K562 (cell line): Measurements from ENCODE around the gene EIF5B. TPM values are rescaled to one million over a fixed set of nuclear protein-coding genes. Genes with fewer than 3 reads are reported as not detected.

Experiments used
- ATAC-seq: fragments of 200-7000 bp; cut with Tn5 transposase; 3 replicates; pipeline ENCODE4 v1.9.1; 2020; ENCODE audit warnings: moderate library complexity
- BruUV-seq: library from RNA; stranded (reverse); fragments of 400-500 nt; replicated peaks from 2 replicates; lab custom pipeline; 2021; lab: Mats Ljungman, UMichigan
- CTCF ChIA-PET: fragments of 300-600 bp; formaldehyde crosslinking; extraction: SDS; loops from one replicate; lab custom pipeline; 2021; ENCODE audit warnings: low intra/inter-chr PET ratio; lab: Yijun Ruan, JAX
- POLR2A ChIA-PET: fragments of 300-600, 350-650 bp; sonication (Branson Sonifier 250); formaldehyde crosslinking; extraction: SDS; loops from one replicate; lab custom pipeline; 2021; ENCODE audit warnings: antibody characterized with exemption, inconsistent platforms; lab: Yijun Ruan, JAX
- DNase-seq, 4 experiments: peaks; one replicate each; pipeline versions ENCODE4 v3.0.0 to v3.0.0-alpha.2; 2011 to 2018; ENCODE audit warnings: low spot score in 3 of 4, mixed read lengths in 3 of 4; ENCODE audit errors: extremely low read depth in 1 of 4
- FAIRE-seq: peaks from 2 replicates; lab custom pipeline; 2011; peaks lifted over from hg19 to GRCh38; lab: Jason Lieb, UNC
- H2AFZ ChIP-seq: 2 replicates; pipeline ENCODE4 v1.6.0; 2011; ENCODE audit warnings: low read depth, low read length, control low read depth, inconsistent platforms
- H3K27ac ChIP-seq: fragments of 200-600 bp; 3 replicates; pipeline ENCODE4 v1.8.0; 2011; ENCODE audit warnings: low read depth, mild to moderate bottlenecking, control low read depth, inconsistent platforms, low read length, moderate library complexity, mixed read lengths; ENCODE audit errors: extremely low read depth
- H3K27me3 ChIP-seq, 2 experiments: fragments of 300-600 bp in 1 of 2; 2 replicates in 1 of 2; 3 replicates in 1 of 2; pipeline versions ENCODE4 v1.6.0 to v1.8.0; 2011; ENCODE audit warnings: inconsistent platforms in 2 of 2, low read length in 2 of 2, mild to moderate bottlenecking in 1 of 2, mixed read lengths in 1 of 2, moderate library complexity in 1 of 2; ENCODE audit not compliant: control insufficient read depth in 2 of 2, insufficient read depth in 2 of 2
- H3K36me3 ChIP-seq: fragments of 300-600 bp; 3 replicates; pipeline ENCODE4 v1.8.0; 2011; ENCODE audit warnings: mild to moderate bottlenecking, low read length, inconsistent platforms; ENCODE audit not compliant: control insufficient read depth, insufficient read depth
- H3K4me1 ChIP-seq, 2 experiments: fragments of 200-600 bp in 1 of 2; replicated peaks in 1 of 2; 2 replicates in 1 of 2; 3 replicates in 1 of 2; pipeline versions ENCODE4 v1.5.1 to v1.8.0; 2011; ENCODE audit warnings: inconsistent platforms in 2 of 2, low read length in 2 of 2, mild to moderate bottlenecking in 1 of 2, mixed read lengths in 1 of 2, moderate library complexity in 1 of 2; ENCODE audit not compliant: control insufficient read depth in 2 of 2, insufficient read depth in 2 of 2
- H3K4me2 ChIP-seq: 2 replicates; pipeline ENCODE4 v1.6.1; 2011; ENCODE audit warnings: low read length, control low read depth, inconsistent platforms, mixed read lengths; ENCODE audit not compliant: insufficient read depth
- H3K4me3 ChIP-seq: fragments of 200-600 bp; sonication (generic), shearing (Covaris generic); 2 replicates; pipeline ENCODE4 v1.5.1; 2016; ENCODE audit warnings: control low read depth, inconsistent platforms
- H3K79me2 ChIP-seq: fragments of 200-600 bp; 3 replicates; pipeline ENCODE4 v1.8.0; 2011; ENCODE audit warnings: low read length, inconsistent platforms; ENCODE audit not compliant: control insufficient read depth, insufficient read depth
- H3K9ac ChIP-seq, 2 experiments: 2 replicates each; pipeline versions ENCODE4 v1.6.0 to v1.6.1; 2011; ENCODE audit warnings: low read depth in 2 of 2, low read length in 2 of 2, control low read depth in 1 of 2, inconsistent platforms in 1 of 2, mild to moderate bottlenecking in 1 of 2, mixed read lengths in 1 of 2; ENCODE audit not compliant: insufficient read depth in 1 of 2
- H3K9me1 ChIP-seq: one replicate; pipeline ENCODE4 v1.6.0; 2011; ENCODE audit warnings: inconsistent platforms, mild to moderate bottlenecking, low read length, moderate library complexity; ENCODE audit not compliant: control insufficient read depth, insufficient read depth
- H3K9me3 ChIP-seq: replicated peaks from 2 replicates; pipeline ENCODE4 v1.5.1; 2011; ENCODE audit warnings: low read depth, low read length, inconsistent platforms; ENCODE audit not compliant: control insufficient read depth, insufficient read depth
- H4K20me1 ChIP-seq: replicated peaks from 2 replicates; pipeline ENCODE4 v1.6.1; 2011; ENCODE audit warnings: low read length, inconsistent platforms, mixed read lengths; ENCODE audit not compliant: control insufficient read depth, insufficient read depth
- CBX2 ChIP-seq: fragments of 200-600 bp; sonication (generic); IDR thresholded peaks from one replicate; pipeline ENCODE4 v1.6.1; 2012; ENCODE audit warnings: mild to moderate bottlenecking, low read length, inconsistent platforms; ENCODE audit not compliant: insufficient read depth, poor library complexity, severe bottlenecking
- COPS2 ChIP-seq: fragments of 450-650 bp; conservative IDR thresholded peaks from 2 replicates; pipeline ENCODE4 v1.6.1; 2016; ENCODE audit warnings: mild to moderate bottlenecking, moderate library complexity
- DIDO1 ChIP-seq: fragments of 450-650 bp; IDR thresholded peaks from 2 replicates; pipeline ENCODE4 v1.6.1; 2016; ENCODE audit warnings: low read depth, missing biosample characterization, missing genetic modification characterization
- DMBX1 ChIP-seq: fragments of 250-450 bp; sonication (Bioruptor Pico); IDR thresholded peaks from 2 replicates; pipeline ENCODE4 v1.8.0; 2022; ENCODE audit warnings: inconsistent platforms, mild to moderate bottlenecking, moderate library complexity, borderline replicate concordance
- FOSL1 ChIP-seq: fragments of 200-800 bp; sonication (Bioruptor generic); conservative IDR thresholded peaks from 2 replicates; pipeline ENCODE4 v1.6.1; 2016; ENCODE audit warnings: missing genetic modification characterization, missing compliant biosample characterization
- HDAC3 ChIP-seq: fragments of 450-650 bp; IDR thresholded peaks from 2 replicates; pipeline ENCODE4 v1.6.1; 2018; ENCODE audit warnings: borderline replicate concordance, mild to moderate bottlenecking, moderate library complexity; ENCODE audit not compliant: partially characterized antibody
- HEY1 ChIP-seq: fragments of 250-450 bp; sonication (Bioruptor Pico); IDR thresholded peaks from 2 replicates; pipeline ENCODE4 v1.5.0; 2020; ENCODE audit warnings: mild to moderate bottlenecking, moderate library complexity, borderline replicate concordance
- LARP7 ChIP-seq: fragments of 450-650 bp; IDR thresholded peaks from 2 replicates; pipeline ENCODE4 v1.6.1; 2016
- MBD2 ChIP-seq: sonication (generic); IDR thresholded peaks from 2 replicates; pipeline ENCODE4 v1.6.1; 2016; ENCODE audit warnings: low read depth, borderline replicate concordance
- RBM25 ChIP-seq: fragments of 200-400 bp; formaldehyde crosslinking; IDR thresholded peaks from 2 replicates; pipeline ENCODE4 v1.6.1; 2018; ENCODE audit warnings: low read length, low read depth, moderate library complexity; ENCODE audit not compliant: severe bottlenecking
- SMAD1 ChIP-seq: fragments of 150-350 bp; IDR thresholded peaks from 2 replicates; pipeline ENCODE4 v1.6.1; 2014; ENCODE audit warnings: low read length, low read depth; ENCODE audit not compliant: partially characterized antibody
- SMARCA5 ChIP-seq: fragments of 450-650 bp; IDR thresholded peaks from 2 replicates; pipeline ENCODE4 v1.6.1; 2016
- SMC3 ChIP-seq: conservative IDR thresholded peaks from 2 replicates; pipeline ENCODE4 v1.6.1; 2011; ENCODE audit warnings: low read depth, low read length, improper control_type of control experiment; ENCODE audit not compliant: insufficient read depth
- THRA ChIP-seq: fragments of 450-650 bp; IDR thresholded peaks from 2 replicates; pipeline ENCODE4 v1.6.1; 2017; ENCODE audit warnings: mild to moderate bottlenecking, moderate library complexity
- ZBTB43 ChIP-seq: sonication (generic); formaldehyde crosslinking; IDR thresholded peaks from 2 replicates; pipeline ENCODE4 v1.8.0; 2023; ENCODE audit warnings: mild to moderate bottlenecking, missing genetic modification reagents
- WGBS: fragments of 100-300 bp; shearing (Covaris generic); methylation state at CpG from one replicate; pipeline ENCODE4 v1.1.6; 2016; ENCODE audit warnings: low coverage, mixed read lengths; ENCODE audit not compliant: insufficient coverage; ENCODE audit errors: missing lambda C conversion rate; 5-methylcytosine and 5-hydroxymethylcytosine counted together
- in situ Hi-C: fragments of 300-500 bp; cut with MboI; formaldehyde crosslinking; loops from 4 replicates; pipeline ENCODE4 v1.15.0; 2018; ENCODE audit warnings: inconsistent platforms, mixed read lengths
- intact Hi-C: fragments of 100-400 bp; cut with micrococcal nuclease; formaldehyde crosslinking; loops from 2 replicates; pipeline ENCODE4 v1.14.2; 2022
- polyA plus RNA-seq, 8 experiments: library from polyadenylated mRNA; depleted of rRNA in 4 of 8; stranded (reverse) in 5 of 8; unstranded in 3 of 8; fragments of >200 nt; fragmentation: Nextera tagmentation in 2 of 8; fragmentation: Illumina TruSeq in 1 of 8; extraction: Ambion mirVana in 2 of 8; extraction: Trizol in 1 of 8; gene quantifications; 2 replicates each; pipeline versions ENCODE4 v1.2.1 to v1.2.3, GENCODE V29; 2011 to 2014; ENCODE audit warnings: inconsistent platforms in 1 of 8, missing spikeins in 1 of 8
- total RNA-seq, 7 experiments: library from RNA; depleted of rRNA in 6 of 7; stranded (reverse); fragments of >200 nt in 6 of 7; fragmentation: Illumina TruSeq in 2 of 7; extraction: Trizol in 2 of 7; gene quantifications; 2 replicates each; pipeline versions ENCODE4 v1.2.1 to v1.2.3, GENCODE V29; 2011 to 2021; ENCODE audit warnings: low replicate concordance in 1 of 7

Gene EIF5B
- total and polyA plus RNA-seq, 9 of the 15 experiments (the other 6 are each of a cell fraction or from before 2014, with no cell fraction given): 26.5 to 143 (median 47.7) TPM

- 98% methylated on average over 2 of the region's 2 CpGs for WGBS
Observed at GRCh38 chr2:99388892-99389291, 51.7 kb downstream of the EIF5B start.

GRCh38 chr2:99389371-99389770 lies 52.2 kb downstream of the EIF5B start:
- no peak overlapping the region for H3K27ac ChIP-seq
- no peak for ATAC-seq
- POLR2A ChIA-PET: interaction anchor here (3.2 kb wide), 1 partner anchor 10 kb away, joined by 10 read pairs; no protein-coding TSS in a partner anchor
- CTCF ChIA-PET: no interaction called here
- H3K36me3 ChIP-seq: peaks cover 84% of the 10 kb centered on the region
- H3K9ac ChIP-seq: no peak overlapping the region
- H3K27me3 ChIP-seq: no peaks in the 10 kb centered on the region
- no peaks in the 10 kb centered on the region for H4K20me1 ChIP-seq
- WGBS: 46% methylated on average over 2 of the region's 2 CpGs
- H3K4me2 ChIP-seq: no peak overlapping the region
- DNase-seq: no peak
- peaks cover 5% of the 10 kb centered on the region for H3K79me2 ChIP-seq
- FAIRE-seq: no peak
- H3K9me1 ChIP-seq: no peaks in the 10 kb centered on the region
- H2AFZ ChIP-seq: no peak overlapping the region
- H3K9me3 ChIP-seq: no peaks in the 10 kb centered on the region
- BruUV-seq: no TSS peak
- in situ Hi-C loops: no loop called here
- H3K4me1 ChIP-seq: no peaks in the 10 kb centered on the region
- intact Hi-C loops: no loop called here
- H3K4me3 ChIP-seq: no peak overlapping the region
- TF ChIP-seq DMBX1 (CRISPR knock-in tag) (no peak), THRA (no peak), SMAD1 (no peak), SMC3 (no peak), COPS2 (no peak), CBX2 (no peak), FOSL1 (tag) (no peak), SMARCA5 (no peak), MBD2 (no peak), DIDO1 (tag) (no peak), HEY1 (CRISPR knock-in tag) (no peak)

More at GRCh38 chr2:99388892-99389291, 51.7 kb downstream of the EIF5B start:
- no peak overlapping the region for H3K4me2 ChIP-seq
- H3K36me3 ChIP-seq: peaks cover 82% of the 10 kb centered on the region
- no peaks in the 10 kb centered on the region for H3K9me3 ChIP-seq
- intact Hi-C loops (no loop called here), in situ Hi-C loops (no loop called here)
- no peak for ATAC-seq
- H3K27me3 ChIP-seq: no peaks in the 10 kb centered on the region
- H2AFZ ChIP-seq: no peak overlapping the region
- FAIRE-seq: no peak
- ChIA-PET CTCF (no interaction called here), POLR2A (interaction anchor here (3.2 kb wide), 1 partner anchor 11 kb away, joined by 10 read pairs; no protein-coding TSS in a partner anchor)
- peaks cover 5% of the 10 kb centered on the region for H3K79me2 ChIP-seq
- H3K4me3 ChIP-seq: no peak overlapping the region
- TF ChIP-seq HDAC3: no peak
- no peak for TF ChIP-seq LARP7
- TF ChIP-seq ZBTB43: no peak
- no peak for TF ChIP-seq RBM25
- no peak overlapping the region for H3K27ac ChIP-seq
- no peak for DNase-seq
- BruUV-seq: no TSS peak
- no peak overlapping the region for H3K9ac ChIP-seq
- H3K4me1 ChIP-seq: no peaks in the 10 kb centered on the region
- no peaks in the 10 kb centered on the region for H4K20me1 ChIP-seq
- H3K9me1 ChIP-seq: no peaks in the 10 kb centered on the region
